NCI-H1436 treated with DMSO at 0.1 percent for 48 hours (cell line): ENCODE data around the gene SLC30A7.

Experiments used
- DNase-seq: peaks from one replicate; lab custom pipeline; 2025; lab: John Stamatoyannopoulos, UW

The SLC30A7 gene

GRCh38 chr1:101025657-101026429 lies 130.0 kb downstream of the SLC30A7 start, which contains the start of gene DPH5:
Gene DPH5 (minus strand): TSS chr1:101025784. CDS start chr1:101025443, 341 bp downstream.
- no peak for DNase-seq

GRCh38 chr1:101026430-101026788 lies 130.5 kb downstream of the SLC30A7 start:
- DNase-seq, result no peak

- no peak for DNase-seq
Observed at GRCh38 chr1:101027194-101027772, 131.4 kb downstream of the SLC30A7 start.

GRCh38 chr1:101028466-101028865 lies 132.6 kb downstream of the SLC30A7 start:
- no peak for DNase-seq

- DNase-seq, result no peak
Observed at GRCh38 chr1:101029184-101029583, 133.3 kb downstream of the SLC30A7 start.

GRCh38 chr1:101030881-101031280 lies 135.0 kb downstream of the SLC30A7 start:
- no peak for DNase-seq
